NCI-H2196 (cell line): ENCODE results near the gene SLC45A2.
"Not testable (repeated sequence)": the region's sequence is repeated elsewhere in the genome, so short reads cannot be mapped to it uniquely, and the experiment has no call there.

Experiments
- DNase-seq: peaks from one replicate; lab custom pipeline; 2025; ENCODE audit not compliant: unreplicated experiment; lab: John Stamatoyannopoulos, UW

SLC45A2 gene

DNA sequence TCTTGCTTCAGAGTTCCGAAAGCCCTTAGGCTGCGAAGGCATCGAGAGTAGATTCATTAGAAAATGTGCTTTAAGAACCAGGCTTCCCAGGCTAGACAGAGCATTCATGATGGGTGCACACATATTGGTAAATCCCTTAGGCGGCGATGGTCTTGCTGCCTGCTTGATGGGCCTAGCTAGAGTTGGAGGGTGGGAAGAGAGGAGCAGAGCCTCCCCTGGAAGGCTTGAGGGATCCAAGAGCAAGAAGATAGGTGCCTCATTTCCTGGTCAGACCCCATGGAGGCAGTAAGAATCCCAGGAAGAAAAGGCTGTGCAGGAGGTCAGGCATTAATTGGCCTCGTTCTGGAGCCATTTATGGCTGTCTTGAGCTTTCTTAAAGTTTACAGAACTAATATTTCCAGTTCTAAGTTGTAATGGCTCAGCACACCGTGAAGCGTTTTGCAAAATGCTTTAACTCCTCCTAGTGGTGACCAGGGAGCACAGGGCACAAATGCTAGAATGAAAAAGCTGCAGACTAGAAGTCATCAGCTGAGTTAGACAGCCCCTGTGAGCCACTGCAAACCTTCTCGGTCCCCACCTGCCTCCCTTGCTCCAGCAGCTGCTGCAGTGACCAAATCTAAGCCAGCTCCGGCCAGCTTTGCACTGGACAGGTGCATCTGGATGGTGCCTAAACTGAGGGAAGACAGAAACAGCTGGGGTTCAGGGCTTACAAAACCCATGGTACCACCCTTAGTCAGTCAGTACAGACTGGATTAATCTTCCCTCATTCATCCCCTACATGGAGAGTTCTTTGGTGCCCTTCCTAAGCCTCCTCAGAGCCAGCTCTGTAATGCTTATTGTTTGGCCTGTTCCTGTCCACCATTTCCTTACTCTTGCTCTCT is 14.7 kb downstream of the SLC45A2 start:
- peak; percentile 22 for DNase-seq

DNA sequence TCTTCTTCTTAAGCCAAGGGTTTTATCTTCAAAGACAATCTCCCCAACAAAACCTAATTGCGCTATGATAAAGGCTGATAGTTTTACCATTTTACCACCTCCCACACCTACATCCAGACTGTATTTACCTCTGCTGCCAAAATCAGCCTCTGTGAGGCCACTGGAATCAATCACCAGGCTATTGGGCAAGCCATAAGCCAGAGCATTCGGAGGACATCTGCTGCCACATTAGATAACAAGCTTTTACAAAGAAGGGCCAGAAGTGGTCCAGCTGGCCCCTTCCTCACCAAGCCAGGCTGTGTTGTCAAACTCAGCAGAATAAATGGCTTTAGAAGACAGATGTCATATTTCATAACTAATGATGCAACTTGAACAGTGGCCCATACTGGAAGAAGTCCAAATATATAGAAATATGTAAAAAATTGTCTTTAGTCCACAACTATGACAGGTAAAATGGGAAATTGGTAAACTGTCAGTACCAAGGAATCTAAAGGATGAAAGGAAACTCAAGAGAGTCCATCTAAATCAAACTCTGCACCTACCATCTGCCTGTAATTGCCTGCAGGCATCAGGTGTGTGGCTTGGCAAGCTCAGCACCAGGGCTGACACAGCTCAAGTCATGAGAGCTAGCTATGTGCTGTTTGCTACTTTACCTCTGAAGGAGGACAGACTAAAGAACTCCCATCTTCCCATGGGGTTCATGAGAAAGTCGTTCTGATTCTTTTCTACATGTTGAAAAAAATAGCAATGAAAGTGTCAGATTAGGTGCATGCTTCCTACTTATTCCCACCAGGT is 16.1 kb downstream of the SLC45A2 start:
- peak; percentile 35 for DNase-seq

- no peak for DNase-seq
Observed at GRCh38 chr5:33966805-33967204, 17.7 kb downstream of the SLC45A2 start.

- DNase-seq = no peak
Observed at GRCh38 chr5:33964132-33964700, 20.3 kb downstream of the SLC45A2 start.

DNA sequence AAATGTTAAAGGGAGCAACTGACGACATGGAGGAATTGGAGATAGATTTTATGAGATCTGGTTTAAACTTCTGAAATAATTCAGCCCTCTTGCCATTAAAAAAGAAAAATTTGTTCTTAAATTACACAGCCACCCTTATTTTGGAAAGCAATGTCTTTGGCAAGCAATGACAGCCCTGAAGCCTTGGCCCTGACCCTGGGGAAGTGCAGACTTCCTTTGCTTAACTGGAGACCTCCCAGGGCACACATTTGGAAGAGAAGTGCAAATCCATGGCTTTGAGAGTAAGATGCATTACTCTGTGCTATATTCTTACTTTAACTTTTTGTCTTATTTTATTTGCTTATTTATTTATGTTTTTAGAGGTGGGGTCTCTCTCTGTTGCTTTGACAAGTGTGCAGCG is 26.3 kb downstream of the SLC45A2 start:
- no peak for DNase-seq

DNA sequence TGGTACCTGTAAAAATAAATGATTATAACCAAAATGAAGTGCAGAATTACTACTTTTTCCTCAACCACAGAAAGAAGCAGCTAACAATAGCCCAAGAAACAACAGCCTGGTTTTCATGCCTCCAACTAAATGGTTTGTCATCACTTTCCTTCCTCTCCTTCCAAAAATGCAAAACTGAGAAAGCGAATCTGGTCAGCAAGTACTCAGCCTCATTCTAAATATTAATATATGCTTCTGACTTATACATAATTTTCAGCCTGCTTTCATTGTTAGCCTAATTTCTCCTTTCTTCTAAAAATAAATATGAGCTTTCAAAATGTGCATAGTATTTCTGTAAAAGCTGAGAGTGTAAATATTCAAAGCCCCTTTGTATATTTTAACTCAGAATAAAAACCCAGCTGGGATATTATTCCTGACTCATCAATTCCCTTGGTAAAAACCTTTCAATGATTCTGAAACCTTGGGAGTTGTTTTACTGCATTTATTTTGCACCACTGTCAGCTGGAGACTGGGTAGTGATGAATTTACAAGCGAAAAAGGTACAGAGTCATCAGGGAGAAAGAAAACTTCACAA is 26.8 kb downstream of the SLC45A2 start:
- DNase-seq = no peak

DNA sequence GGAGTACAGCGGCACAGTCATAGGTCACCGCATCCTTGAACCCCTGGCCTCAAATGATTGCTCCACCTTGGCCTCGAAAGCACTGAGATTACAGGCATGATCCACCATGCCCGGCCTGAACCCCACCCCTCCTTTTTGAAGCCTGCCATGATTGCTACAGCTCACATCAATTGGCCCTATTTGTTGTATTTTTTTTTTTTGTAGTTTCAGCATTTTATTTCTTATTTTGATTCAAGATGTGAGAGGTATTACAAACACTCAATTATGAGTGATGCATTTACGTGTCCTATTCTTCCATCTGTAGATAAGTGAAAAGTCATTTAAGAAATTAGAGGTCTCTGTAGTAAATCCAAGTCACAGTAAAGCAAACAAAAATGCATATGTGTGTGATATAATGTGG is 32.3 kb downstream of the SLC45A2 start:
- DNase-seq = not testable (repeated sequence)

DNA sequence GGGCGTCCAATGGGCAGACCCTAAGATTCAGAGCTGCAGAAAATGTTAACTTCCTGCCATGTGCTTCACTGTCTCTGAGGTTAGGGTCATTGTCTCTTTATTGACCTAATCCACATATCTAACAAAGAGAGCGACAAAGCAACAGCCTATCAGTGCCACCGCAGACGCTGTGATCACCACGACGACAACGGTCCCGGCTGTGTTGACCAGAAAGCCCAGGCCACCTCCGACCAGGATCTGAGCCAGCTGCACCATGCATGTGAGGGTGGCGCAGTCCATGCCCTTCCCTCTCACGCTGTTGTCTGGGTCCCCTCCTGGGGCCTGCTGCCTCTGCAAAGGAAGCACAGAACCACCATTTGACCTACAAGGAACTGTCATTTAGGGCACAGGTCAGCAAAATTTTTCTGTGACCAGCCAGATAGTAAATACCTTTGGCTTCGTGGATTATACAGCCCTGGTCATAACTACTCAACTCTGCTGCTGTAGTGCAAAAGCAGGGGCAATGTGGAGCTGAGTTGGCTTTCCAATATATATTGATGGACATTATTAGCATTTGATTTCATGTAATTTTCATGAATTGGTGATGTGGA is 39.9 kb downstream of the SLC45A2 start:
- DNase-seq = no peak

DNA sequence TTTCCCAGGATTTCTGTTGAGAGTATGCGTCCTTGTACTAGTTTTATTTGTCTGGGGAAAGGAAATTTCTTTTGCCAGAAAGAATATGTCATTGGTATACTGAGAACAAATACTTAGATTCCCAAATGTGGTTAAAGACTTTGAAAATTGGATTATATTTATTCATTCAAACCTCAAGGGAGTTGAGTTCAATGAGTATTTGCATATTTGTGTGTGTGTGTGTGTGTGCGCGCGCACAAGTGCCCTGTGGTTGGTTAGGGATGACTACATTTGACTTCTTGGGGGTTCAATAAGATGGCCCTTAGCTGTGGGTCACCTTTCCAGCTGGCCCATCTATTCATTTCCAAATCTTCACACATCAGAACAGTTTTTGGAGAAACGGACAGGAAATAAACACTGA is 43.4 kb downstream of the SLC45A2 start:
- DNase-seq = no peak

DNA sequence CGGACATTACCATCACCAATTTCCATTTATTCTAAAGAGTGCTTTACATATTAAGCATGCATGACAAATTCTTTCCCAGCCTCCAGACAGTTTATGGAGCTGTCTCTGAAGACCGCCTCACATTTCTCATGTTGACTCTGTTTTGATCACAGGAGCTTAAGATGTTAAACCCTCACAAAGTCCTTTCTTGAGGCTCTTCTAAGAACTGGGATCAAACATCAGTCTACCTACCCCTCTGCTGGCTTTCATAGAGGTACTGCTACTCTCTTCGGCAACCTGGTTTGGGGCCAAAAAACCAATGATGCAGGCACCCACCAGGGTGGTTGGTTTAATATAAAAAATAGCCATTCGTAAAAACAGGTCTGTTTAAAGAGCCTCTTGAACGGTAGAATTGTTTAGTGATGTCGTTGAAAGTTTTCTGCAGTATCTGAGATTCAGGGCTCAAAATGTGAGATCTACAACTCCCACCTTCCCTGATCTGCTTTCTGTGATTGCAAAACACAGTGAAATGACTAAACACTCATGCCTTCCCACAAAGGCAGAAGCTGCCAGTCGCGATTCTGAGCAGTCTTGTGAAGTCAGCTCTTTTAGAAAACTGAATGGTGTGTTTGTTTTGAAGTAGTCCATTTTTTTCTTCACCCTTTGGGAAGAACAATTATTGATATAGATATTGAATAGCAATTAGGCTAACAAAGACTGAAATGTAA is 44.8 kb downstream of the SLC45A2 start:
- DNase-seq = no peak

GRCh38 chr5:33938881-33939280 is 45.6 kb downstream of the SLC45A2 start:
- no peak for DNase-seq

DNA sequence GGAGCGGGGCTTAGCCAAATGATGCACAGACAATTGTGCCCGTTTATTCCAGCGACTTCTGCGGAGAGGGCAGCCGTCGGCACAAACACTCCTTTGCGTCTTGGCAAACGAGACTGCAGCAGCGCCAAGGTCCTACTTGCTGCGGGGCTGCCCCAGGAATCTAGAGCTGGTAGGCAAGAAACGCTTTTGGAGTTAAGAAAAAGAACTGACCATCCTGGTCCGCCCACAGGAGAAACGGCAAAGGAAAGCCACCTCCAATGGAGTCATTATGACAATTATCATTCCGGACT is 46.0 kb downstream of the SLC45A2 start:
- no peak for DNase-seq

DNA sequence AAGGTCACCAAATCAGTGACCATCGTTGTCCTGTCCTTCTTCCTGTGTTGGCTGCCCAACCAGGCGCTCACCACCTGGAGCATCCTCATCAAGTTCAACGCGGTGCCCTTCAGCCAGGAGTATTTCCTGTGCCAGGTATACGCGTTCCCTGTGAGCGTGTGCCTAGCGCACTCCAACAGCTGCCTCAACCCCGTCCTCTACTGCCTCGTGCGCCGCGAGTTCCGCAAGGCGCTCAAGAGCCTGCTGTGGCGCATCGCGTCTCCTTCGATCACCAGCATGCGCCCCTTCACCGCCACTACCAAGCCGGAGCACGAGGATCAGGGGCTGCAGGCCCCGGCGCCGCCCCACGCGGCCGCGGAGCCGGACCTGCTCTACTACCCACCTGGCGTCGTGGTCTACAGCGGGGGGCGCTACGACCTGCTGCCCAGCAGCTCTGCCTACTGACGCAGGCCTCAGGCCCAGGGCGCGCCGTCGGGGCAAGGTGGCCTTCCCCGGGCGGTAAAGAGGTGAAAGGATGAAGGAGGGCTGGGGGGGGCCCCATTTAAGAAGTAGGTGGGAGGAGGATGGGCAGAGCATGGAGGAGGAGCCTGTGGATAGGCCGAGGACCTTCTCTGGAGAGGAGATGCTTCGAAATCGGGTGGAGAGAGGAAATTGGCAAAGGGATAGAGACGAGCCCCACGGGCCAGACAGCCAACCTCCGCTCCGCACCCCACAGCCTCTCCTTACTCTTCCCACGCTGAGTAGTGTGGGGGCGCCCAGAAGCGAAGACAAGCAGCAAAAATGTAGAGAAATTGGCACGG is 46.6 kb downstream of the SLC45A2 start:
- no peak for DNase-seq

- DNase-seq = no peak
Observed at GRCh38 chr5:33937017-33937706, 47.3 kb downstream of the SLC45A2 start.

DNA sequence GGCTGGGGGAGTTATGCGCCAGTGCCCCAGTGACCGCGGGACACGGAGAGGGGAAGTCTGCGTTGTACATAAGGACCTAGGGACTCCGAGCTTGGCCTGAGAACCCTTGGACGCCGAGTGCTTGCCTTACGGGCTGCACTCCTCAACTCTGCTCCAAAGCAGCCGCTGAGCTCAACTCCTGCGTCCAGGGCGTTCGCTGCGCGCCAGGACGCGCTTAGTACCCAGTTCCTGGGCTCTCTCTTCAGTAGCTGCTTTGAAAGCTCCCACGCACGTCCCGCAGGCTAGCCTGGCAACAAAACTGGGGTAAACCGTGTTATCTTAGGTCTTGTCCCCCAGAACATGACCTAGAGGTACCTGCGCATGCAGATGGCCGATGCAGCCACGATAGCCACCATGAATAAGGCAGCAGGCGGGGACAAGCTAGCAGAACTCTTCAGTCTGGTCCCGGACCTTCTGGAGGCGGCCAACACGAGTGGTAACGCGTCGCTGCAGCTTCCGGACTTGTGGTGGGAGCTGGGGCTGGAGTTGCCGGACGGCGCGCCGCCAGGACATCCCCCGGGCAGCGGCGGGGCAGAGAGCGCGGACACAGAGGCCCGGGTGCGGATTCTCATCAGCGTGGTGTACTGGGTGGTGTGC is 48.0 kb downstream of the SLC45A2 start, which contains the start of gene RXFP3:
Gene RXFP3 (plus strand): TSS at position 6 of the 636 bp plus-strand sequence. CDS start 355 bp downstream, at position 361.
- no peak for DNase-seq

- no peak for DNase-seq
Observed at GRCh38 chr5:33936004-33936380, 48.5 kb downstream of the SLC45A2 start.

- DNase-seq = no peak
Observed at GRCh38 chr5:33934176-33934575, 50.3 kb downstream of the SLC45A2 start.

DNA sequence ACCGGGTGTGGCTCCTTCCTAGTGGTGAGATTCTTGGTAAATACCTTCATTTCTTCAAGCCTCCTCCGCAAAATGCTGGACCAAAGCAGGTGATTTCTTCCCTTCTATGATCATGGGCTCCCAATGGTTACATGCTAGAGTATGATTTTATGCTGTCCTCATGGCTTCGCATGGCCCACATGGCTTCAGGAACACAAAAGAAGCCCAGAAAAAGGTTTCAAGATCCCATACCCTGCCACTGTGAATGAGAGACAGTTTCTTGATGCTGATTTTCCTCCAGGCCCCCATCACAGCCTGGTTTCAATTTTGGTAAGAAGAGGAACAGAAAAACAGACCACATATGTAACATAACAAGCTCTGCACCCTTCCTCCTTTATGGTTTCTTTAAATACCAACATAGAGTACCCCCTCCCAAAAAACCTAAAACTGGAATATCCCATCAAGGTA is 50.7 kb downstream of the SLC45A2 start:
- DNase-seq = no peak

- no peak for DNase-seq
Observed at GRCh38 chr5:33931136-33931535, 53.4 kb downstream of the SLC45A2 start.
